Epidermal melanocyte (primary cell): ENCODE results near the gene KRT74.

Source experiments
- DNase-seq: peaks from one replicate; pipeline ENCODE4 v3.0.0; 2011; ENCODE audit warnings: low spot score; ENCODE audit not compliant: insufficient read length

The KRT74 gene

DNA sequence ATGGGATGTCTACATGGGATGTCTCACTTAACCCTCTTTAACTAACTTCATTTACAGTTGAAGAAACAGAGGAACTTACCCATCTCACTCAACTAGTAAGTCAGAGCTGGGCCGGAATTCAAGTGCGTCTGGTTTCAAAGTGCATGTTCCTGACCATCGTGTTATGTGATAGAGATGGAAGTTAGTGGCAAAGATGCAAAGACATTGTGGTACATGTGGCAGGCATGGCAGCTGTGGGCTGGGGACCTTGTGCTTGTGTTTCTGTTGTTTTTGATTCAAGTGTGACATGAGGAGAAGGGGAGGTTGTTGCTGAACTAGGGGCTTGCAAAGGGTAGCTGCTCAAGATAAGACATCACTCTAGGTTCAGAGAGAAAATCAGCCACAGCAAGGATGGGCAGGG is 2.3 kb upstream of the KRT74 start:
- DNase-seq: no peak

DNA sequence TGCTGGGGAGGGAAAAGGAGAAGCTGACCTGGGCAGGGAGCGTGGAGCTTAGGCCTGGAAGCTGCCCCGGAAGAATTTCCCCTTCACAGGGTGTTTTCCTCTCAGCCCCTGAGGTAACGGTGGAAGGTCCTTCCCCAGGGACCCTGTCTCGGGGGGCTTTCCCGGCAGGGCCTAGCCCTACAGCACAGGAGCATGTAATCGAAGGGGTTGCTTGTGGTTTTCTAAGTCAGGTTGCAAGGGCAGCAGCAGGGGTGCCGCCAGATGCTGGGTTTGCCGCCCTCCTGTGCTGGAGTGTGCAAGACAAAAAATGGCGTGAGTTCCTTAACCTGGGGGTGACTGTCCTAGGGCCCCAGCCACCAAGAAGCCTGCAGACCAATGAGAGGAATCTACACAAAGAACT is 1.6 kb upstream of the KRT74 start:
- no peak for DNase-seq

DNA sequence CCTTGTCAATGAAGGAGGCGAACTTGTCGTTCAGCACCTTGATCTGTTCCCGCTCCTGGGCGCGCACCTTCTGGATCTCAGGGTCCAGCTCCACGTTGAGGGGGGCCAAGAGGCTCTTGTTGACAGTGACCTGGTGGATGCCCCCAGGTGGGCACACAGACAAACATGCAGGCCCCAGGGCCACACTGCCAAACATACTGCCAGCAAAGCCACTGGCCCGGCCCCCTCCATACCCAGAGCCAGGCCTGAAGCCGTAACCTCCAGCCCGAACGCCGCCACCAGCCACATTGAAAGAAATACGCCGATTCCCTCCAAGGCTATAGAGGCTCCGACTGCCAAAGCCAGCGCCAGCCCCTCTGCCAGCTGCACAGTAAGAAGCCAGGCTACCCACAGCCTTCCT is 337 bp downstream of the KRT74 start:
- DNase-seq: no peak

DNA sequence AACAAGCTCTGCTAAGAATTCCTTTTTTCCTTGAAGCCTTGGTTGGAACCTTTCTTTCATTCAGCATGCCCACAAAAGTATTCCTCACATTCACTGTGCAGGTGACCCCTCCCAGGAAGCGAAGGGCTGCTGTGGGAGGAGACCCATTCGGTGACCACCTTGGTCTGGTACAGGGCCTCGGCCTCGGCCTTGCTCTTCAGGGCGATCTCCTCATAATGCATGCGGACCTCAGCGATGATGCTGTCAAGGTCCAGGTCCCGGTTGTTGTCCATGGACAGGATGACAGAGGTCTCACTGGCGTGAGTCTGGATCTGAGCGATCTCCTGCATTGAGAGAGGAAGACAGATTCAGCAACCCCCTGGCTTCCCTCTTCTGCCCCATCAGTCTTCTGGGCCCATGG is 3.1 kb downstream of the KRT74 start:
- no peak for DNase-seq

DNA sequence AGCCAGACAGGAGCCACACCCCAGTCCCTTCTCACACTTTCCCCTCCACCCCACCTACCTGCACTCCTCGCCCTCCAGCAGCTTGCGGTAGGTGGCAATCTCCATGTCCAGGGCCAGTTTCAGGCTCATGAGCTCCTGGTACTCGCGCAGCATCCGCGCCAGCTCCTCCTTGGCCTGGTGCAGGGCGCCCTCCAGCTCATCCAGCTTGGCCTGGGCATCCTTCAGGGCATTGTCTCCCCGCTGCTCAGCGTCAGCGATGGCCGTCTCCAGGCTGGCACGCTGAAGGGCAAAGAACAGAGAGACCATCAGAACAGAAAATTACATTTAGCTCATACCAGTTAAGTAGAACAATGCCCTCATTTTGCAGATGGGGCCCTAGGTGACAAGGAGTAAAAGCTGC is 5.5 kb downstream of the KRT74 start:
- no peak for DNase-seq

DNA sequence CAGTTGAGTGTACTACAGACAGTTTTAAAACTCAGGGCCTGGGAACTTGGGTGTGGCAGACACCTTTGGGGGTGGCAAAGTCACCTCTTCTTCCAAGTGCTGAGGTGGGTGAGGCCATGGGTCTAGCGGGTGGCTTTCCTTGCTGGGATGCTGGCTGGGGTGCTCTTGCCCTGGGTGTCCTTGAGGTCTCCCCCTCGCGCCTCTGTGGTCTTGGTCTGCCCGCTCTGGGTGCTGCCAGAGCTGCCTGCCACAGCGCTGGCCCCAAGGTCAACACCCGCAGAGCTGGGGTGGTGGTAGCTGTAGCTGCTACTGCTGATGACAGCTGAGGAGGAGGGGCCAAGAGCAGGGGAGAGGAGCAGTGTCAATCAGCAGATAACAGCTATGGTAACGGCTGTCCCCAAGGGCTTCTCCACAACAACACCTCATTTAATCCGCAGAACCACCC is 6.8 kb downstream of the KRT74 start:
- no peak for DNase-seq

DNA sequence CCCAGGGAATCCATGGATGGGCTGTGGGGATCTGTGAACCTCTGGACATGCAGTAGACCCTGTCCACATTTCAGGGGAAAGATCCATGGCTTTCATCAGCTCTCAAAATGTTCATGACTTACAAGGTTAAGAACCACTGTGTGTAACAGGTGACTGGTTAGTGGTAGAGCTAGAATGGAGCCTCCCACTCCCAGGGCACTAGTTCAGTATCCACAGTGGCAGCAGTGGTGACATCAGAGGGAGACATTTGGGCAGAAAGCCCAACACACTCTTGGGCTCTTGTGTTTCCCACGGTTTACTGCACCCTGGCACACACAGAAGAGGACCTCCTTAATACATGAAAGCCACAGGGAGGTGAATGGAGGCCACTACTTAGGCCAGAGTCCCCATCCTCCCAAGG is 9.1 kb downstream of the KRT74 start:
- DNase-seq: no peak

DNA sequence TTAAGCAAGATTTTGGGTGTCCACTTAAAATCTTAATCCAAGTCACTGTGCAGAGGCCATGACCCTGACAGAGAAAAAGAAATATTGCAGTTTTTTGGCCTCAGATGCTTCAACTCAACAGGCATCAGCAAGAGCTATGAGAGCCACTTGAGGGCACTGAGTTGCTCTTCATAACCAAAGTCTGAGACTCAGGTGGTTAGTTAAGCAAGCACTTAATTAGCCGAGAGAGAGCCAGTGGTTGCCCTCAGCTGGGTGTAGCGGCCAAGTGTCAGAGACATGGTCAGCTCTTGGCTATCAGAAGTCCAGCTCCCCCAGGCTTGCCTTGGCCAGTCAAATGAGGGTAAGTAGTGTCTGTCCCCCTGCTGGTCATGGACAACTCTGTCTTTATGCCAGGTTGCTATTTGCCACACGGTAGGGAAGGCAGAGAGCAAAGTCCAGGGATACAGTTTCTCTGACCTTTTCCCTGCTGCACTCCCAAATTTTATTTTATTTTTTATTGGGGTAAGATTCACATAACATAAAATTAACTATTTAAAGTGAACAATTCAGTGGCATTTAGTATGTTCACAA is 11.7 kb downstream of the KRT74 start:
- DNase-seq: no peak

DNA sequence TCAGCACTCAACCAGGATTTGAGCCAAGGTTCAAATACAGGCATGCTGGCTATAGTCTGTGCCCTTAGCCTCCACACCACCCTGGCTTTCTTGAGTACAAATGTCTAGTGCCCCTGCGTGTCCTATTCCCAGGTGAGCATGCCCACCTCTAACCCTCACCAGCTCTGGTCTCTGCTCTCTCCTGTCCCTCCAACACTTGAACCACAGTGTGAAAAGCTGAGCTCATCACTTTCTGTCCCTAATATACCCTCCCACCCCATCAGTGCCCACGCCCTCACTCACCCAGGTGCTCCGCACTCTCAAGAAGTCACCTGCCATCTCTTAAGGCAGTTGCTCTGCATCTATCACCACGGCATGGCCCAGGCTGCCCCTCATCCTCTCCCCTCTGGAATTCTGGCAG is 13.7 kb downstream of the KRT74 start:
- DNase-seq: no peak

DNA sequence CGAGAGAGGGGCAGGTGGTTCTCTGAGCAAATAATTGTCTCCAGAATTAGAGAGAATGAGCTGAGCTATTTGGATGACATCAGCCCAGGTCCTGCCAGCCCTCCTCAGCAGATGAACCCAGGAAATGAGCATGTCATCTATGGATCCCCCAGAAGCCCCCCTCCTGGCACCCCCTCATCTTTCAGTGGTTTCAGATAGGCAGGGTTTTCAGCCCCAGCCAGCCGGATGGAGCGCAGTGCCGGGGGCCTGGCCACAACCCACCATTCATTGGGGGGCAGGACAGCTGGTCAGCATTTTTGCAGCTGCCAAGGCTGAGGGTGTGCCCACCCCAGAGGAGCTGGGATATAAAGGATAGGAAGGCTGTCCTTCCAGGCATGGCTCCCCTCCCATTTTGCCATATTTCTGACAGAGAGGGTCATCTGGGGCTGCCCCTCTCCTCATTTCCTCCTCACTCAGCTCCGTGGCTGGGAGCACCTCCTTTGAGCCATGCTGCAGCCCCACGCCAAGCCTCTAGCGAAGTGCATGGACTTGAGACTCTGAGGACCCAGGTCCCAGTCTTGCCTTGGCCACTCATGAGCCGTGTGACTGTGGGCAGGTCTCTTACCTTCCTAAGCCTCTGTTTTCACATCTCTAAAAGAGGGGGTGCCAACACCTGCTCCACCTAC is 14.7 kb downstream of the KRT74 start:
- no peak for DNase-seq

DNA sequence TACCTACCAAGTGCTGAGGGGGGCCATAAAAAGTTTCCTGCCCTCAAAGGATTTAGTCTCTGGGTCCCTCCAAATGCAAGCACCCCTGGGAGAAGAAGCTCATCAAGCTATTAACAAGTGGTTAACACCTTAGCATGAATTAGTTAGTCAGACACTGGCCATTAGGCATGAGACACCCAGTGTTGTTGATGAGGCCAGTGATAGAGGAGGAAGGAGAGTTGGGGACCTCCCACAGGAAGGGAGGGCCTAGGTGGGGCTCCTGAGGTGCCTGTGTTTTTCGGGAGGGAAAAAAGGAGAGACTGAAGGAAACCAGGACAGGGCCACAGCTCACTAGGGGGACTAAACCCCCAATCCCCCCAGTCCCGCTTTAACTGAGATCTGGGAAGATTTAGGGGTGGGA is 16.2 kb downstream of the KRT74 start:
- no peak for DNase-seq

DNA sequence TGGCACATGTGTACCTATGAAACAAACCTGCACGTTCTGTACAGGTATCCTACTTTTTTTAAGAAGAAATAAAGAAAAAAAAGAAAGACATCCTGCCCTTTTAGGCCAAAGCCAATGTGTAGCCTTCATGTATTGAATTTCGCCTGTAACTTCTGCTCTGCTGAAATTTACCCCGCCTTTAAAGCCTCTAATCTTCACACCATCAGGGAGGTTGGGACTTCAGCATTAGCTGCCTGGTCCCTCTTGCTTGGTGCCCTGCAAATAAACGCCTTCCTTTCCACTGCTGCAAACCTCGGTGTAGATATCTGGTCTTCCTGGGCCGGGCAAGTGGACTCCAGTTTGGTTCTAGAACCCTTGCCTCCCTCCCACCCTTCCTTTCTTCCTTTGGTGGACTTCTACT is 18.1 kb downstream of the KRT74 start:
- DNase-seq: no peak

DNA sequence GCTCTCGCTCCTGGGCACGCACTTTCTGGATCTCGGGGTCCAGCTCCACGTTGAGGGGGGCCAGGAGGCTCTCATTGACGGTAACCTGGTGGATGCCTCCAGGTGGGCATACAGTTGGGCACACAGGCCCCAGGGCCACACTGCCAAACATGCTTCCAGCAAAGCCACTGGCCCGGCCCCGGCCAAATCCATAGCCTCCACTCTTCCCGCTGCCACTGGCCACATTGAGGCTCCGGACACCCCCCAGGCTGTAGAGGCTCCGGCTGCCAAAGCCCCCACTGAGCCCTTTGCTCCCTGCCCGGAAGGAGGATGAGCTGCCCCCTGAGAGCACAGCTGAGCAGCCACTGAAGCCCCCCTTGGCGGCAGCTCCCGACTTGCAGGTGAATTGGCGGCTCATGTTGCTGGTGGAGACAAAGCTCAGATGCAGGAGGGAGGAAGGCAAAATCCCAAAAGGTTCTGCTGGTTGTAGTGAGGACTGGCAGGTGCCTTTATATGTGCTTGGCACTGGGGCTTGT is 20.9 kb downstream of the KRT74 start, which contains the start of gene KRT71:
Gene KRT71 (minus strand): TSS at position 465 of the 515 bp plus-strand sequence. CDS start 68 bp downstream, at position 397.
- no peak for DNase-seq

DNA sequence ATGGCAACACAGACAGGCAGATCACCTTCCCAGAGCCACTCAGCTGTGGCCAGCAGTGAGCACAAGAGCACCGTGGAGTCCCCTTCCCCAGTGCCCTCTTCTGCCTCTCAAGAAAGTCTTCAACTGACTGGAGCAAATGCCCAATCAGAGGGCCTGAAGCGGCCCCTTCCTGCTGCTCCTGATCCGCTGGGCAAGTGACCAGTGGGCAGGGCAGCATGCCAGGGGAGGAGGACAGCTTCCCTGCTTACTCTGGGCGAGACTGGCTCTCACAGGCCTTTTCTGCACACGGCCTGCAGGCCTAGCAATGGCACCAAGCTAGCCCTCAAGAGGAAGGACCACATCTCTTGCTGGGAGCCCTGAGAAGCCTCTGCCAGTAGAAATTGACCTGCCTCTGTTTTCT is 21.6 kb downstream of the KRT74 start:
- no peak for DNase-seq

DNA sequence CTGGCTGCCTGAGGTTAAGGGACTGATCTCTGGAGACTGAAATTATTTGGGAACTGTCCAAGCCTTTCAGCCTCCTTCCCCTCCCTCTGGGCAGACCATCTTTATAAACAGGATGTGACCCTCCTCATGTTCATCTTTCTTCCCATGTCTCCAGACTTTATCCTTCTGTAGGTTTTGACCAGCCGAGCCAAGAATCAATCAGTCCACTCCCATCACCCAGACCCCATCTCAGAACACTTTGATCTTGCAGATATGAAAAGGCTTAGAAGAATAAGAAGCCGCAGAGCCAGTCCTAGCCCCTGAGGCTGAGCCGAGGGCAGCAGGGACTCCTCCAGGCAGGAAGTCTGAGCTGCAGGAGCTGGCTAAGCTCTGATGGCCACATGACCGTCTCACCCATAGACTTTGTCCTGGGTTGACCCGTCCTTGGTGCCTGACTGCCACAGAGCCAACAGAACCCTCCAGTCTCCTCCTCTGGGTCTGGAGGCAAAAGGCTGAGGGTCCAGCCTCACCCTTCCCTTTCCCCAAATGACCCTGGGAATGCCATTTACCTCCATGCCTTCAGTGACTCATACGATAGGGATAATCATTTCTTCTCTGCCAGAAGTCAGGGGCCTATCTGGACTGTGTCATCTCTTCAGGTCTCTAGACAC is 22.3 kb downstream of the KRT74 start:
- no peak for DNase-seq

DNA sequence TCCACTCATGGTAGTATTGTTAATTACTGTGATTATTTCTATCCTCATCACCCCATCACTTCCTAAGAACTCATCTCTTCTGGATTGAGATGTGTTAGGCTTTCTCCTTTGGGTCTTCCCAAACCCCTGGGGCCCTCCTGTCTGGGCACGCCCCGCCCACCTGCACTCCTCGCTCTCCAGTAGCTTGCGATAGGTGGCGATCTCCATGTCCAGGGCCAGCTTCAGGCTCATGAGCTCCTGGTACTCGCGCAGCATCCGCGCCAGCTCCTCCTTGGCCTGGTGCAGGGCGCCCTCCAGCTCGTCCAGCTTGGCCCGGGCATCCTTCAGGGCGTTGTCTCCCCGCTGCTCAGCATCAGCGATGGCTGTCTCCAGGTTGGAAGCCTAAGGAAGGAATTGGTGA is 27.5 kb downstream of the KRT74 start:
- DNase-seq: no peak

DNA sequence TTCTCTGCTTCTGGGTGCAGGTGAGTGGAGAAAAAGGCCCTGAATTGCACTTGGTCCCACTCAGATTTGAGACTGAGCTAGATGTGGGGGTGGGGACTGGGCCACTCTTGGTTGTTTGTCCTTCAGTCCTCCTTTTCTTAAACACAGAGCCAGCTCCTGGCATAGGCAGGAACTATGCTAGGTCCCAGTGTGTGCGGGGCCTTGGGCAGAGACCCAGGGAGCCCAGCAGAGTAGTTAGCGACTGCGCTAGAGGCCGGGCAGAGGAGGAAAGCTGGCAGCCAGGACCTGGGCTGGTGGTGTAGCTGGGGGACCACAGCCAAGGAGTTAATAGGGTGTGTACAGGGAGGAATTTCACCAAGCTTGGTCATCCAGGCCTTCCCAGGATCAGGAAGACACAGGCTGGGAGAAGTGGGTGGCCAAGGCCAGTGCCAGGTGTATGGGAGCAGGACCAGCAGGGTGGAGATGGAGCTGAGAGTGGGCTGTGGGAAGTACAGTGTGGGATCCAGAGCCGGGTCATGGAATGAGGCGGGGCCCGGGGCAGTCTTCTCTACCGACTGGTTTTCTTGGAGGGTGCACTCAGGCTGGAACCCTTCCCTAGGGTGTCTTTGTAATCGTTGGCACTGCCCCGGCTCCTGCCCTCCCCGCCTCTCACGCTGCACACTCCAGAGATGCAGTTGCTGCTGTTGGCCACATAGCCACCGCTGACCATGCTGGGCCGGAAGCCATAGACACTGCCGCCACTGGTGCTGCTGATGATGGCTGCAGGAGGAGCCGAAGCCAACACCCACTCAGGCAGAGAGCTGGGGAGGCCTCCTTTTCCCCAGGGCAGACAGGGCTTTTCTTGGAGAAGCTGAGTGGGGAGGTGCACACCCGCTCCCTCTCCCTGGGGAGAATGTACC is 29.4 kb downstream of the KRT74 start:
- no peak for DNase-seq

DNA sequence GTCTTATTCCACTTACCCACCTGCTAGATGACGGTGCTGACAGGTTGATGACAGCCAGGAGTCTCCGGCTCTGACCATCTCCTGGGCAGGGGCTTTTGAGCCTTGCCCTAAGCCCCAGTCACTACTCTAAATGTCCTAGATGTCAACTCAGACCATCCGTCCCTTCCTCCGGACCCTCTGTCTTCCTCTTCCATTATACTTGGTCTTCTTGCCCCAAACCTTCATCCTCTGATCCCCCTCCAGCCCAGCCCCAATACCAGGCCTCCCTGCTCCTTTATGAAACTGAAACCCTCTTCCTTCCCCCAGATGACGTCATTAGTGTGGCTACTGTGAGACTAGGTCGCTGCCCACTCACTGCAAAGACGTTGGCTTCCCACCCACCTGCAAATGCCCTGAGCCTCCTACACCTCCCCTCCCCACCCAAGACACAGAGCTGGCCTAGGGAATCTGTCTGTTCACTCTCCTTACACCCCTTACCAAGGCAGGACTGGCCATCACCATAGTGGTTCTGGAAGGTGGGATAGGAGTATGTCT is 30.8 kb downstream of the KRT74 start:
- DNase-seq: no peak

DNA sequence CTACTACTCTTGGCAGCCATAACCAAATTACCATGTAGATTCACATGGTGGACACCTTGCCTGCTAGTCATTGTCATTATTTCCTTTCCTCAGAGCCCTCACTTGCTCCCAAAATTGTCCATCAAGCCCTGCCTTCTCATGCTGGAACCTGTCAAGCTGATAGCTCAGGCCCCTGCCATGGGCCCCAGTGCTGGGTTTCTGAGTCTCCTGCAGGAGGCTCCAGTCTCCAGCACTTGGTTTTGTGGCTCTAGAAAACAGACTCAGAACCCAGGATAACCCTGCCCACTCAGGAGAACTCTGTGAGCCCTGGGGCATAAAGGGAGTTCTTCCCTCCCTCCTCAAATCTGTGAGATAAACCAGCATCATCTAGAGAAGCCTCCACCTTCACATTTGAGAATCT is 31.5 kb downstream of the KRT74 start:
- no peak for DNase-seq

DNA sequence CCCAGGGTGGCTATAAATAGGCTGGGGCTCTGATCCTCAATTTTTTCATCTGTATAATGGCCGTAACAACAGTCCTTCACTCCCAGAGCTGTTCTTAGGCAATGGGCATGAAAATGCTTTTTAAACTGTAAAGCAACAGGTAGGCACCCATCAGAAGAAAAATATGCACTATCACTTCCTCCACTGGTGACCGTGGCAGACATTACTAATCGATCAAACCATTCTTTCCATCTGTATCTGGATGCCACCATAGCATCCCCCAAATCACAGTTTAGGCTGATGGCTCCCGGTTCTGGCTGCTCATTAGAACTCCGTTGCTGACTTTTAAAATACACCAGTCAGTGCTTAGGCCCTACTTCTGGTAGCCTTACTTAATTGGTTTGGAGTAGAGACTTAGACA is 31.9 kb downstream of the KRT74 start:
- no peak for DNase-seq

DNA sequence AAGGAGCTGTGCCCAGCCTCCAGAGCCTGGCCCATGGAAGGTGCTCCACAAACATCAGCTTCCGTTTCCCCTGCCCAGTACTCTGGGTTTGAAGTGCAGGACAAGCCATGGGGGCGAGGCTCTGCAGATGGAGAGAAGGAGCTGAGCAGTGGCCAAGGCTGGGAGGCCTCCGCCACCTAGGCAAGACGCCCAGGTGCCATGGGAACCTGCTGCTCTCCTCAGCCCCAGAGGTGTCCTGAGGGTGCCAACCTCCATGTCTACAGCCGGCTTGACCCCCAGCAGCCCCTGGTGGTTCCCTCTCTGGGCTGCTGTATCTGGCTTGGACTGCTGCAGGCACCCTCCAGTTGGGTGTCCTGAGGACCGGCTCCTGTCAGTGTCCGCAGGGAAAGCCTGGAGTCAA is 33.1 kb downstream of the KRT74 start:
- no peak for DNase-seq

DNA sequence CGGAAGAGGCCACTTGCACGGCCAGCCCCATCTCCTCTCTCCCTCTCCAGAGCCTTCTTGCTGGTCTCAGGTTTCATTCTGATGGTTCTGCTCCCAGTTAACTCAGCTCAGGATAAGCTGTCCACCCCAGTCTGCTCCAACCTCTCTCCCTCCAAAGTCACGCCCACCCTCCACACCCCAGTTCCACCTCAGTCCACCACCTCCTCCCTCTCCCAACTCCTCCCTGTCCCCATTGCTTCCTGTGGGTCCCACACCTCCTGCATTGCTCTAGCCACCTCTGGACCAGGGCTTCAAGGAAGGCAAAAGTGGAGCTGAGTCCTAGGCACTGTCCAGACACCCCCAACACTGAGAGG is 33.8 kb downstream of the KRT74 start:
- no peak for DNase-seq
